Esophagus (tissue), 2 donors: Measurements from ENCODE around the gene BCL2L14. TPM values are rescaled to one million over a fixed set of nuclear protein-coding genes. Genes with fewer than 3 reads are reported as not detected.
"Not testable (repeated sequence)": the region's sequence is repeated elsewhere in the genome, so short reads cannot be mapped to it uniquely, and the experiment has no call there.

Experiments
- H3K27ac ChIP-seq, 2 donors: one replicate each; pipeline ENCODE4 v1.5.1; 2013; ENCODE audit warnings: low read depth in 2 of 2, mild to moderate bottlenecking in 2 of 2, inconsistent platforms in 1 of 2, low read length in 1 of 2, moderate library complexity in 1 of 2
- H3K27me3 ChIP-seq, 2 donors: one replicate each; pipeline ENCODE4 v1.6.1; 2013; ENCODE audit warnings: low read length in 2 of 2, control low read depth in 1 of 2, mild to moderate bottlenecking in 1 of 2; ENCODE audit not compliant: insufficient read depth in 2 of 2, control insufficient read depth in 1 of 2
- H3K36me3 ChIP-seq, 2 donors: one replicate each; pipeline ENCODE4 v1.6.1; 2013; ENCODE audit warnings: low read length in 1 of 2; ENCODE audit not compliant: control insufficient read depth in 2 of 2, insufficient read depth in 2 of 2
- H3K4me1 ChIP-seq, 2 donors: one replicate each; pipeline ENCODE4 v1.6.1; 2013; ENCODE audit warnings: low read length in 1 of 2; ENCODE audit not compliant: control insufficient read depth in 2 of 2, insufficient read depth in 2 of 2
- H3K4me3 ChIP-seq, 2 donors: one replicate each; pipeline ENCODE4 v1.5.1; 2013; ENCODE audit warnings: low read length in 2 of 2, mild to moderate bottlenecking in 2 of 2, low read depth in 1 of 2, moderate library complexity in 1 of 2
- H3K9me3 ChIP-seq, 2 donors: one replicate each; pipeline ENCODE4 v1.6.1; 2013; ENCODE audit warnings: mild to moderate bottlenecking in 2 of 2, low read depth in 1 of 2, low read length in 1 of 2, moderate library complexity in 1 of 2; ENCODE audit not compliant: control insufficient read depth in 2 of 2, insufficient read depth in 1 of 2
- WGBS, 2 donors: extraction: QIAGEN DNeasy Blood & Tissue Kit; methylation state at CpG; one replicate each; pipeline ENCODE4 v1.1.7; 2013; 5-methylcytosine and 5-hydroxymethylcytosine counted together
- polyA plus RNA-seq, 2 donors: library from polyadenylated mRNA; stranded (reverse); fragments of 200-250 nt; gene quantifications; one replicate each; pipeline ENCODE4 v1.2.3, GENCODE V29; 2013
- donor health status: healthy with polysubstance abuse.
- donor health status: Bipolar disorder and iron deficiency.

BCL2L14 gene
- polyA plus RNA-seq, 2 donors, result 0.15 TPM; not detected in 1

GRCh38 chr12:12097891-12098690, 27.4 kb downstream of the BCL2L14 start:
- H3K4me1 ChIP-seq, result no peaks in the 10 kb centered on the region
- H3K9me3 ChIP-seq, result no peaks in the 10 kb centered on the region
- no peaks in the 10 kb centered on the region for H3K36me3 ChIP-seq
- WGBS, 2 donors, result 80 to 87% methylated on average over 6 of the region's 6 CpGs
- no peak overlapping the region for H3K27ac ChIP-seq
- H3K27me3 ChIP-seq, result no peaks in the 10 kb centered on the region
- no peak overlapping the region for H3K4me3 ChIP-seq

- Histone ChIP-seq H3K27me3 (no peaks in the 10 kb centered on the region), H3K9me3 (no peaks in the 10 kb centered on the region), H3K4me3 (no peak overlapping the region), H3K27ac (no peak overlapping the region), H3K36me3 (no peaks in the 10 kb centered on the region), H3K4me1 (no peaks in the 10 kb centered on the region)
- WGBS, 2 donors, result 89 to 91% methylated on average over 3 of the region's 3 CpGs
Observed at GRCh38 chr12:12098691-12099015, 27.9 kb downstream of the BCL2L14 start.

GRCh38 chr12:12099102-12099501, 28.4 kb downstream of the BCL2L14 start:
- no peaks in the 10 kb centered on the region for H3K4me1 ChIP-seq
- no peak overlapping the region for H3K27ac ChIP-seq
- WGBS, 2 donors, result 69 to 71% methylated on average over 6 of the region's 6 CpGs
- no peaks in the 10 kb centered on the region for H3K36me3 ChIP-seq
- H3K4me3 ChIP-seq, result no peak overlapping the region
- no peaks in the 10 kb centered on the region for H3K27me3 ChIP-seq
- no peaks in the 10 kb centered on the region for H3K9me3 ChIP-seq

- peaks cover 2 to 9% of the 10 kb centered on the region in 2 donors for H3K9me3 ChIP-seq
- H3K27ac ChIP-seq, result no peak overlapping the region
- no peaks in the 10 kb centered on the region for H3K36me3 ChIP-seq
- H3K4me1 ChIP-seq, result no peaks in the 10 kb centered on the region
- no peak overlapping the region for H3K4me3 ChIP-seq
- H3K27me3 ChIP-seq, result no peaks in the 10 kb centered on the region
- WGBS, 2 donors, result 80 to 83% methylated on average over 6 of the region's 6 CpGs
Observed at GRCh38 chr12:12107678-12108077, 36.9 kb downstream of the BCL2L14 start.

- WGBS, 2 donors, result 78% methylated on average over 1 of the region's 1 CpG
- H3K36me3 ChIP-seq, result no peaks in the 10 kb centered on the region
- H3K27me3 ChIP-seq, result no peaks in the 10 kb centered on the region
- no peak overlapping the region for H3K27ac ChIP-seq
- H3K9me3 ChIP-seq, result peaks cover 2 to 9% of the 10 kb centered on the region in 2 donors
- H3K4me1 ChIP-seq, result no peaks in the 10 kb centered on the region
- H3K4me3 ChIP-seq, result no peak overlapping the region
Observed at GRCh38 chr12:12108441-12109058, 37.8 kb downstream of the BCL2L14 start.

GRCh38 chr12:12110923-12111555, 40.3 kb downstream of the BCL2L14 start:
- 78 to 91% methylated on average over 37 of the region's 37 CpGs for WGBS, 2 donors
- H3K27ac ChIP-seq, H3K4me3 ChIP-seq, H3K9me3 ChIP-seq, H3K4me1 ChIP-seq, H3K27me3 ChIP-seq, H3K36me3 ChIP-seq: not testable (repeated sequence)

GRCh38 chr12:12115514-12115913, 44.8 kb downstream of the BCL2L14 start:
- no peak overlapping the region for H3K27ac ChIP-seq
- H3K36me3 ChIP-seq, result no peaks in the 10 kb centered on the region
- no peaks in the 10 kb centered on the region for H3K4me1 ChIP-seq
- 79 to 81% methylated on average over 4 of the region's 4 CpGs for WGBS, 2 donors
- H3K9me3 ChIP-seq, result no peaks in the 10 kb centered on the region
- H3K27me3 ChIP-seq, result no peaks in the 10 kb centered on the region
- no peak overlapping the region for H3K4me3 ChIP-seq

- Histone ChIP-seq H3K27me3 (no peaks in the 10 kb centered on the region), H3K9me3 (no peaks in the 10 kb centered on the region), H3K4me3 (no peak overlapping the region), H3K36me3 (peaks cover 3 to 4% of the 10 kb centered on the region in 2 donors), H3K4me1 (no peaks in the 10 kb centered on the region), H3K27ac (no peak overlapping the region)
- 80 to 90% methylated on average over 2 of the region's 2 CpGs for WGBS, 2 donors
Observed at GRCh38 chr12:12116677-12117076, 45.9 kb downstream of the BCL2L14 start.

- no peaks in the 10 kb centered on the region for H3K27me3 ChIP-seq
- H3K27ac ChIP-seq, result no peak overlapping the region
- H3K4me1 ChIP-seq, result no peaks in the 10 kb centered on the region
- H3K9me3 ChIP-seq, result no peaks in the 10 kb centered on the region
- 84 to 85% methylated on average over 5 of the region's 5 CpGs for WGBS, 2 donors
- H3K4me3 ChIP-seq, result no peak overlapping the region
- H3K36me3 ChIP-seq, result peaks cover 3 to 4% of the 10 kb centered on the region in 2 donors
Observed at GRCh38 chr12:12121061-12121460, 50.3 kb downstream of the BCL2L14 start.
